ENCODE measurements around the gene ATRN. TPM values are rescaled to one million over a fixed set of nuclear protein-coding genes. Genes with fewer than 3 reads are reported as not detected.

The ATRN gene
- total RNA-seq, 1 donor from 2014 or later, result 30.6 TPM

DNA sequence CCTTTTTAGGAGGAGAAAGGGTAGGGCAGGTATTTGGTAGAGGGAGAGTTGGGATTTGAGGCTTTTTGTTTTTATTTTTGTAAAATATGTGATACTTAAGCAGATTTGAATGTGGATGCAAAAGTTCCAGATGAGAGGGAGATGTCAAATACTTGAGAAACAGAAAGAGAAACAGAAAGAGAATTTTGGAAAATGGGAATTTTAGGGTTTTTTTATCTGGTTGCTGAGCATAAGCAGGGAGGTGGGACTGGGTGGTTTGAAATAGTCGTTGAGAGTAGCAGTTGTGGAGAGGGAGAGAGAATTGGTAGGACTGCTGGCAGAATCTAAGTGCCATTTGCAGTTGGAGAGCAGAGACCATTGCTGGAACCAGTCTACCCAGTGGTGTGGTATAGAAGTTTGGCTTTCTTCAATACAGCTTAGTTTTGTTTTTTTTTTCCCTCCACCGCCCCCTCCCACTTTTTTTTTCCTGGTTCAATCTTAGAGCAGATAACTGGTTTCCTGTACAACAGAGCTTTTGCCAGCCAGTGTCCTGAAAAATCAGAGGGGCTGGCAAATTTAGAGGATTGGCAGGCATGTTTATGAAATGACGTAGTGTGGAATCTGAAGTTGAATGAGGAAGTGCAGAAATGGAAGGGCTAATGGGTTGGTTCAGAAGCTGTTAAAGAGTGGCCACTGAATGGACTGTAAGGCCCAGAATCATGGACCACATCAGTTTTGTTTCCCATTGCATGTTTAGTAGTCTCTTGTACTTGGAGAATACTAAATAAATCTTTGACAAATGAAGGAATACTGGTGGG lies 68.7 kb downstream of the ATRN start:
- DNase-seq (ENCODE audit: low read depth), result no peak
- TF ChIP-seq, protein P1, sequence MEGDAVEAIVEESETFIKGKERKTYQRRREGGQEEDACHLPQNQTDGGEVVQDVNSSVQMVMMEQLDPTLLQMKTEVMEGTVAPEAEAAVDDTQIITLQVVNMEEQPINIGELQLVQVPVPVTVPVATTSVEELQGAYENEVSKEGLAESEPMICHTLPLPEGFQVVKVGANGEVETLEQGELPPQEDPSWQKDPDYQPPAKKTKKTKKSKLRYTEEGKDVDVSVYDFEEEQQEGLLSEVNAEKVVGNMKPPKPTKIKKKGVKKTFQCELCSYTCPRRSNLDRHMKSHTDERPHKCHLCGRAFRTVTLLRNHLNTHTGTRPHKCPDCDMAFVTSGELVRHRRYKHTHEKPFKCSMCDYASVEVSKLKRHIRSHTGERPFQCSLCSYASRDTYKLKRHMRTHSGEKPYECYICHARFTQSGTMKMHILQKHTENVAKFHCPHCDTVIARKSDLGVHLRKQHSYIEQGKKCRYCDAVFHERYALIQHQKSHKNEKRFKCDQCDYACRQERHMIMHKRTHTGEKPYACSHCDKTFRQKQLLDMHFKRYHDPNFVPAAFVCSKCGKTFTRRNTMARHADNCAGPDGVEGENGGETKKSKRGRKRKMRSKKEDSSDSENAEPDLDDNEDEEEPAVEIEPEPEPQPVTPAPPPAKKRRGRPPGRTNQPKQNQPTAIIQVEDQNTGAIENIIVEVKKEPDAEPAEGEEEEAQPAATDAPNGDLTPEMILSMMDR (IDR thresholded peaks at IDR 0.05; ENCODE audit: insufficient read depth, low read length, poor library complexity, severe bottlenecking), result no peak
- Histone ChIP-seq H3K36me3 (ENCODE audit: control insufficient read depth, insufficient read depth, low read length) (no peaks in the 10 kb centered on the region), H3K27me3 (ENCODE audit: control insufficient read depth, insufficient read depth, low read length) (no peaks in the 10 kb centered on the region), H3K4me3 (ENCODE audit: low read depth, low read length) (no peak overlapping the region)

DNA sequence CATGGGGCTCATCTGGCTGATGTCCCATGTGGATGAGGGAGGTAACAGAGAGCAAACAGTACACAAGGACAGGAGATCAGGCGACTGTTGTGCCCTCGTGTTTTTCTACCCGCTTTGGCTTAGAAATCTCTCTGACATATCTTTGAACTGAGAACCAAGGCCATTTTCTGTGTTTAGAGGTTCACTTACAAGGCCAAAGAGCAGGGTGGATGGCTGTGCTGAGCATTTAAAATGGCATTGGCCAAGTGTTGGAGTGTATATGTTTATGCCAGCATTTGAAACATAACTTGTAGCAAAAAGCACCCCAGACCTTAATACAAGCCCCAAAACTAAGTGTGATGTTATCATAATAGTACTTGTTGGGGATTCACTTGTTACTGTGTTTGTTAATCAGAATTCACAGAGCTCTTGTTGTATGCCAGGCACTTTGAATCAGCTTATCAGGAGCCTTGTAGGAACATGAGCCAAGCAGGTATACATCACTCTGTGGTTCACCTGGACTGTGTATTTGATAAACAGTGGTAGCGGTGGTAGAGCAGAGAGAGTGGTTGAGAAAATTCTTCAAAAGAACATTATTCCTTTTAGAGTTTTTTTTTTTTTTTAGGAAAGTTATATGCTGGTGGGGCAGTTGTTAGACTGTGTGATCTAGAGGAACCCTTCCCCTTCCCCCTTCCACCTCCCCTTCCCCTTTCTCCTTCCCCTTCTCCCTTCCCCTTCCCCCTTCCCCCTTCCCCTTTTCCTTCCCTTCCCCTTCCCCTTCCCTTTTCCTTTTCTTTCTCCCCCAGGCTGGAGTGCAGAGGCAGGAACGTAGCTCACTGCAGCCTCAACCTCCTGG lies 71.3 kb downstream of the ATRN start:
- no peak for DNase-seq (ENCODE audit: low read depth)
- H3K27me3 ChIP-seq (ENCODE audit: control insufficient read depth, insufficient read depth, low read length), result no peaks in the 10 kb centered on the region
- H3K4me3 ChIP-seq (ENCODE audit: low read depth, low read length), result no peak overlapping the region
- no peaks in the 10 kb centered on the region for H3K36me3 ChIP-seq (ENCODE audit: control insufficient read depth, insufficient read depth, low read length)
- TF ChIP-seq, protein P1 (IDR thresholded peaks at IDR 0.05; ENCODE audit: insufficient read depth, low read length, poor library complexity, severe bottlenecking), result no peak

DNA sequence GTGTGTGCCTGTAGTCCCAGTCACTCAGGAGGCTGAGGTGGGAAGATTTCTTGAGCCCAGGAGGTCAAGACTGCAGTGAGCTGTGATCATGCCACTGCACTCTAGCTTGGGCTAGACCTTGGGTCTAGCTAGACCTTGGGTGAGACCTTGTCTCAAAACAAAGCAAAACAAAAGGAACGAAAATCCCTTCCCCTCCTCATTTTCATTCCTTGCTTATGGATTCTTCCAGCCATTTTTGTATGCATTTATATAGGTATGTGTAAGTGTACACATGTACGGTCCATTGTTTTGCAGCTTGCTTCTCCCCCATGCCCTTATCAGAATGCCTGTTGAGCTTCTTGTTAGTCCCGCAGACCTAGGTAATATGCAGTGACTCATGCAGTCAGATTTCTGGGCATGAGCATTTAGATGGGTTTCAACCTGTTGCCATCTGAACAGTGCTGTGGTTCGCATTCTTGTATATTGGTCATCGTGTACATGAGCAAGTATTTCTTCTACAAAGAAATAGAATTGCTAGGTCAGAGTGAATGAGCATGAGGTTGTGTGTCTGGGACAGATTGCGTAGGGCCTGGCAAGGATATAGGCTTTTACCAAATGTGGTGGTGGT lies 73.2 kb downstream of the ATRN start:
- Histone ChIP-seq H3K27me3 (ENCODE audit: control insufficient read depth, insufficient read depth, low read length) (no peaks in the 10 kb centered on the region), H3K4me3 (ENCODE audit: low read depth, low read length) (no peak overlapping the region), H3K36me3 (ENCODE audit: control insufficient read depth, insufficient read depth, low read length) (no peaks in the 10 kb centered on the region)
- TF ChIP-seq, protein P1 (IDR thresholded peaks at IDR 0.05; ENCODE audit: insufficient read depth, low read length, poor library complexity, severe bottlenecking), result no peak
- DNase-seq (ENCODE audit: low read depth), result peak; percentile 48

DNA sequence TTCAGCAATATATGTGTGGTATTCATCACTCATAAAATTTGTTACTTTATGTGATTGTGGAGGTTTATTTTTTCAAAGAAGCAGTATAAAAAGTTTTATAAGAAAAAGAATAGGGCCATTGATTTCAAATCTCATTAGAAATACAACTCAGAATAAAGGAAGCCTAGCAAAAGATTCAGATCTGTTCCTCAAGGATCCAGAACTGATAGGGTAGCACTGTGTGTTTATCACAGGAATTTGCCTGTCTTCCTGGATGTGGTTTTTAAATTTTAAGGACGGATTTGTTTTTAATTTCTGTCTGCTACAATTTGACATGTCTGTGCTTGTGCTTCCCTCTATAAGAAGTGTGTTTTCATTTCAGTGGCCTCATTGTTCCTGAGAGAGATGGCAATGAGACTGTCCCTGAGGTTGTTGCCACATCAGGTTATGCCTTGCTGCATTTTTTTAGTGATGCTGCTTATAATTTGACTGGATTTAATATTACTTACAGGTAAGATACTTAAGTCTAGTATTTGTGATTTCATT lies 74.6 kb downstream of the ATRN start:
- no peaks in the 10 kb centered on the region for H3K36me3 ChIP-seq (ENCODE audit: control insufficient read depth, insufficient read depth, low read length)
- DNase-seq (ENCODE audit: low read depth), result no peak
- H3K4me3 ChIP-seq (ENCODE audit: low read depth, low read length), result no peak overlapping the region
- H3K27me3 ChIP-seq (ENCODE audit: control insufficient read depth, insufficient read depth, low read length), result no peaks in the 10 kb centered on the region
- TF ChIP-seq, protein P1 (IDR thresholded peaks at IDR 0.05; ENCODE audit: insufficient read depth, low read length, poor library complexity, severe bottlenecking), result no peak

DNA sequence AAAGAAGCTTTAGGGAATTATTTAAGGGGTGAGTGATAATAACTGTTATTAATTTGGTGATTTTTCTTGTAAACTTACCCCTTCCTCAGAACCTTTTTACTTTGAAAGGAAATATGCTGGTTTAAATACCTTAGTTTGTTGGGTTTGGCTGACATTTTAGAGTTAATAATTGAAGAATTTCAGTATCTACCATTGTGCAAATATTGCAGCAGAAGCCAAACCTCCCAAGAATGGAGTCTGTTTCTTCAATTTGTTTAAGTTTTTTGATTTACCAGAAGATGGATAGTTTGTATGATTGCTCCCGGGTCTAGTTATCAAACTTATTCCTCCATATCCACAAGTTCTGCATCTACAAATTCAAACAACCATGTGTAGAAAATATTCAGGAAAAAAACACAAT lies 77.1 kb downstream of the ATRN start:
- DNase-seq (ENCODE audit: low read depth), result no peak

More for the DNA sequence above, 77.1 kb downstream of the ATRN start:
- Histone ChIP-seq H3K36me3 (ENCODE audit: control insufficient read depth, insufficient read depth, low read length) (no peaks in the 10 kb centered on the region), H3K27me3 (ENCODE audit: control insufficient read depth, insufficient read depth, low read length) (no peaks in the 10 kb centered on the region), H3K4me3 (ENCODE audit: low read depth, low read length) (no peak overlapping the region)
- TF ChIP-seq, protein P1 (IDR thresholded peaks at IDR 0.05; ENCODE audit: insufficient read depth, low read length, poor library complexity, severe bottlenecking), result no peak

Data from kidney epithelial cell (primary cell).